A673 (cell line): ENCODE data around the gene ABCB6. TPM values are rescaled to one million over a fixed set of nuclear protein-coding genes. Genes with fewer than 3 reads are reported as not detected.

Experiments used
- BruUV-seq: library from RNA; stranded (reverse); fragments of 400-500 nt; replicated peaks from 2 replicates; lab custom pipeline; 2021; lab: Mats Ljungman, UMichigan
- CTCF ChIA-PET: fragments of 300-600 bp; sonication (Branson Sonifier 250); formaldehyde crosslinking; loops from one replicate; lab custom pipeline; 2022; ENCODE audit warnings: antibody characterized with exemption; lab: Charles Lee
- POLR2A ChIA-PET: fragments of 300-600 bp; sonication (Branson Sonifier 250); formaldehyde crosslinking; loops from one replicate; lab custom pipeline; 2022; ENCODE audit warnings: antibody characterized with exemption; ENCODE audit not compliant: low non-redundant PET; lab: Charles Lee
- DNase-seq: peaks from one replicate; pipeline ENCODE4 v3.0.0-alpha.2; 2015; ENCODE audit warnings: low spot score
- H3K27ac ChIP-seq: fragments of 200-600 bp; sonication (generic); 2 replicates; pipeline ENCODE4 v1.5.1; 2016; ENCODE audit warnings: mixed run types, low read depth, mild to moderate bottlenecking, mixed read lengths, antibody characterized with exemption, low read length; ENCODE audit not compliant: poor library complexity, severe bottlenecking
- H3K27me3 ChIP-seq: fragments of 200-600 bp; sonication (generic); replicated peaks from 2 replicates; pipeline ENCODE4 v1.6.1; 2017; ENCODE audit warnings: mixed run types, low read depth, mild to moderate bottlenecking, mixed read lengths, antibody characterized with exemption, low read length; ENCODE audit not compliant: insufficient read depth, poor library complexity
- H3K36me3 ChIP-seq: fragments of 200-600 bp; sonication (generic); 2 replicates; pipeline ENCODE4 v1.6.1; 2016; ENCODE audit warnings: mixed run types, mild to moderate bottlenecking, mixed read lengths, antibody characterized with exemption, low read length; ENCODE audit not compliant: insufficient read depth, poor library complexity, severe bottlenecking
- H3K4me1 ChIP-seq: fragments of 200-600 bp; sonication (generic); 2 replicates; pipeline ENCODE4 v1.6.1; 2017; ENCODE audit warnings: mixed run types, mild to moderate bottlenecking, mixed read lengths, antibody characterized with exemption, low read length; ENCODE audit not compliant: insufficient read depth, poor library complexity, severe bottlenecking
- H3K4me3 ChIP-seq: fragments of 200-600 bp; sonication (generic); 2 replicates; pipeline ENCODE4 v1.5.1; 2016; ENCODE audit warnings: low read depth, mixed run types, mild to moderate bottlenecking, mixed read lengths, low read length; ENCODE audit not compliant: poor library complexity, severe bottlenecking
- H3K9me3 ChIP-seq: fragments of 200-600 bp; sonication (generic); 2 replicates; pipeline ENCODE4 v1.6.1; 2016; ENCODE audit warnings: mixed run types, low read depth, mild to moderate bottlenecking, mixed read lengths, antibody characterized with exemption, low read length; ENCODE audit not compliant: poor library complexity, severe bottlenecking
- EZH2 ChIP-seq: fragments of 200-600 bp; sonication (generic); IDR thresholded peaks from 2 replicates; pipeline ENCODE4 v1.6.1; 2017; ENCODE audit warnings: borderline replicate concordance, low read depth, mild to moderate bottlenecking, mixed read lengths, antibody characterized with exemption, low read length; ENCODE audit not compliant: poor library complexity, severe bottlenecking
- intact Hi-C: fragments of 100-400 bp; cut with micrococcal nuclease; formaldehyde crosslinking; loops from one replicate; pipeline ENCODE4 v1.10.0; 2022; ENCODE audit not compliant: unreplicated experiment
- total RNA-seq: library from RNA; stranded (reverse); gene quantifications from 2 replicates; pipeline ENCODE4 v1.2.3, GENCODE V29; 2021
- TF ChIP-seq, protein P1 (sequence below): fragments of 300-800, 200-600 bp; sonication (generic); conservative IDR thresholded peaks from 2 replicates; pipeline ENCODE4 v1.5.1; 2017; ENCODE audit warnings: low read depth, mild to moderate bottlenecking, antibody characterized with exemption, low read length, moderate library complexity, mixed read lengths

ABCB6 gene
- total RNA-seq, 1 experiment from 2014 or later: 101 TPM

- CTCF ChIA-PET: interaction anchor here (1.3 kb wide), 1 partner anchor 50 kb away, joined by 4 read pairs; no protein-coding TSS in a partner anchor
- no TSS peak for BruUV-seq
- Histone ChIP-seq H3K36me3 (peaks cover 6% of the 10 kb centered on the region), H3K27ac (peak within 1 kb of the TSS; percentile 85), H3K27me3 (no peaks in the 10 kb centered on the region), H3K9me3 (no peaks in the 10 kb centered on the region), H3K4me1 (peaks cover 22% of the 10 kb centered on the region), H3K4me3 (peak within 1 kb of the TSS; percentile 85)
- intact Hi-C loops: no loop called here
- TF ChIP-seq, protein P1, sequence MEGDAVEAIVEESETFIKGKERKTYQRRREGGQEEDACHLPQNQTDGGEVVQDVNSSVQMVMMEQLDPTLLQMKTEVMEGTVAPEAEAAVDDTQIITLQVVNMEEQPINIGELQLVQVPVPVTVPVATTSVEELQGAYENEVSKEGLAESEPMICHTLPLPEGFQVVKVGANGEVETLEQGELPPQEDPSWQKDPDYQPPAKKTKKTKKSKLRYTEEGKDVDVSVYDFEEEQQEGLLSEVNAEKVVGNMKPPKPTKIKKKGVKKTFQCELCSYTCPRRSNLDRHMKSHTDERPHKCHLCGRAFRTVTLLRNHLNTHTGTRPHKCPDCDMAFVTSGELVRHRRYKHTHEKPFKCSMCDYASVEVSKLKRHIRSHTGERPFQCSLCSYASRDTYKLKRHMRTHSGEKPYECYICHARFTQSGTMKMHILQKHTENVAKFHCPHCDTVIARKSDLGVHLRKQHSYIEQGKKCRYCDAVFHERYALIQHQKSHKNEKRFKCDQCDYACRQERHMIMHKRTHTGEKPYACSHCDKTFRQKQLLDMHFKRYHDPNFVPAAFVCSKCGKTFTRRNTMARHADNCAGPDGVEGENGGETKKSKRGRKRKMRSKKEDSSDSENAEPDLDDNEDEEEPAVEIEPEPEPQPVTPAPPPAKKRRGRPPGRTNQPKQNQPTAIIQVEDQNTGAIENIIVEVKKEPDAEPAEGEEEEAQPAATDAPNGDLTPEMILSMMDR: no peak
- no peak for TF ChIP-seq EZH2
- peak; percentile 88 for DNase-seq
- POLR2A ChIA-PET: no interaction called here
These were observed 26.6 kb upstream of the ABCB6 start, which contains the start of the genes GLB1L and STK16 for GRCh38 chr2:219245148-219245898. Gene GLB1L (minus strand): TSS chr2:219245444. CDS start chr2:219243573, 1,871 bp downstream. Gene STK16 (plus strand): TSS chr2:219245479. CDS start chr2:219246000, 521 bp downstream.

GRCh38 chr2:219244789-219245147, 26.0 kb upstream of the ABCB6 start:
- no peaks in the 10 kb centered on the region for H3K9me3 ChIP-seq
- H3K4me3 ChIP-seq: peak overlapping the region; percentile 85
- peaks cover 17% of the 10 kb centered on the region for H3K4me1 ChIP-seq
- intact Hi-C loops: no loop called here
- DNase-seq: no peak
- ChIA-PET POLR2A (no interaction called here), CTCF (interaction anchor here (1.3 kb wide), 1 partner anchor 50 kb away, joined by 4 read pairs; no protein-coding TSS in a partner anchor)
- no peak for TF ChIP-seq EZH2
- TF ChIP-seq, protein P1: no peak
- BruUV-seq: TSS peak; percentile 66
- H3K36me3 ChIP-seq: peaks cover 4% of the 10 kb centered on the region
- H3K27ac ChIP-seq: peak overlapping the region; percentile 85
- H3K27me3 ChIP-seq: no peaks in the 10 kb centered on the region

GRCh38 chr2:219243291-219243761, 24.6 kb upstream of the ABCB6 start:
- CTCF ChIA-PET: no interaction called here
- intact Hi-C loops: no loop called here
- Histone ChIP-seq H3K4me1 (peaks cover 5% of the 10 kb centered on the region), H3K27ac (no peak overlapping the region), H3K36me3 (peaks cover 4% of the 10 kb centered on the region), H3K4me3 (no peak overlapping the region), H3K27me3 (no peaks in the 10 kb centered on the region), H3K9me3 (no peaks in the 10 kb centered on the region)
- TF ChIP-seq, protein P1: no peak
- no peak for TF ChIP-seq EZH2
- POLR2A ChIA-PET: no interaction called here
- no peak for DNase-seq
- BruUV-seq: TSS peak; percentile 16
